PC-3 (cell line): ENCODE data around the gene COMT. TPM values are rescaled to one million over a fixed set of nuclear protein-coding genes. Genes with fewer than 3 reads are reported as not detected.

Source experiments
- ATAC-seq: fragments of 200-7000 bp; cut with Tn5 transposase; 2 replicates; pipeline ENCODE4 v1.9.1; 2020; ENCODE audit warnings: mild to moderate bottlenecking, moderate library complexity
- BruUV-seq: library from RNA; stranded (reverse); fragments of 400-500 nt; replicated peaks from 2 replicates; lab custom pipeline; 2021; lab: Mats Ljungman, UMichigan
- CTCF ChIA-PET: fragments of 300-600 bp; sonication (Branson Sonifier 250); formaldehyde crosslinking; loops from one replicate; lab custom pipeline; 2022; ENCODE audit warnings: antibody characterized with exemption; lab: Charles Lee
- POLR2A ChIA-PET: fragments of 300-600 bp; sonication (Branson Sonifier 250); formaldehyde crosslinking; loops from one replicate; lab custom pipeline; 2022; ENCODE audit warnings: antibody characterized with exemption; ENCODE audit not compliant: unreplicated experiment; lab: Charles Lee
- DNase-seq: peaks from one replicate; pipeline ENCODE4 v3.0.0-alpha.2; 2015
- H2AFZ ChIP-seq: fragments of 300-600 bp; sonication (generic); 2 replicates; pipeline ENCODE4 v1.6.0; 2016; ENCODE audit warnings: antibody characterized with exemption, low read length
- H3F3A ChIP-seq: fragments of 300-600 bp; sonication (generic); one replicate; pipeline ENCODE4 v1.6.0; 2017; ENCODE audit warnings: antibody characterized with exemption, low read length, control low read depth, mild to moderate bottlenecking; ENCODE audit not compliant: unreplicated experiment
- H3K27ac ChIP-seq: fragments of 300-600 bp; sonication (generic); 2 replicates; pipeline ENCODE4 v1.5.1; 2016; ENCODE audit warnings: mild to moderate bottlenecking, low read length
- H3K27me3 ChIP-seq: fragments of 300-600 bp; sonication (generic); 2 replicates; pipeline ENCODE4 v1.6.1; 2016; ENCODE audit warnings: low read length, mixed read lengths
- H3K36me3 ChIP-seq: fragments of 300-600 bp; sonication (generic); 2 replicates; pipeline ENCODE4 v1.6.1; 2016; ENCODE audit warnings: low read depth, mixed run types, low read length, mixed read lengths
- H3K4me1 ChIP-seq: fragments of 300-600 bp; sonication (generic); 2 replicates; pipeline ENCODE4 v1.5.1; 2016; ENCODE audit warnings: low read length; ENCODE audit not compliant: insufficient read depth
- H3K4me2 ChIP-seq: fragments of 300-600 bp; sonication (generic); 2 replicates; pipeline ENCODE4 v1.6.0; 2016; ENCODE audit warnings: low read length
- H3K4me3 ChIP-seq: fragments of 300-600 bp; sonication (generic); 2 replicates; pipeline ENCODE4 v1.5.1; 2016; ENCODE audit warnings: mild to moderate bottlenecking, low read length, mixed read lengths
- H3K79me2 ChIP-seq: fragments of 300-600 bp; sonication (generic); 2 replicates; pipeline ENCODE4 v1.6.1; 2017; ENCODE audit warnings: low read length, mixed read lengths
- H3K9ac ChIP-seq: fragments of 300-600 bp; sonication (generic); 2 replicates; pipeline ENCODE4 v1.6.0; 2016; ENCODE audit warnings: mild to moderate bottlenecking, low read length
- H3K9me2 ChIP-seq: fragments of 300-600 bp; sonication (generic); replicated peaks from 2 replicates; pipeline ENCODE4 v1.6.1; 2016; ENCODE audit warnings: mixed run types, low read length, mixed read lengths
- H3K9me3 ChIP-seq: fragments of 300-600 bp; sonication (generic); 2 replicates; pipeline ENCODE4 v1.6.1; 2016; ENCODE audit warnings: low read length, mixed read lengths
- H4K20me1 ChIP-seq: fragments of 300-600 bp; sonication (generic); 2 replicates; pipeline ENCODE4 v1.6.1; 2016; ENCODE audit warnings: low read length, mixed read lengths
- CTCF ChIP-seq: fragments of 300-600 bp; sonication (generic); conservative IDR thresholded peaks from 2 replicates; pipeline ENCODE4 v1.5.1; 2017; ENCODE audit warnings: antibody characterized with exemption, low read depth, mild to moderate bottlenecking, low read length
- EZH2 ChIP-seq: fragments of 300-600 bp; sonication (generic); IDR thresholded peaks from one replicate; pipeline ENCODE4 v1.6.1; 2017; ENCODE audit warnings: antibody characterized with exemption, mild to moderate bottlenecking, low read length; ENCODE audit not compliant: unreplicated experiment
- EZH2phosphoT487 ChIP-seq: fragments of 300-600 bp; sonication (generic); IDR thresholded peaks from 2 replicates; pipeline ENCODE4 v1.6.1; 2018; ENCODE audit warnings: mild to moderate bottlenecking, antibody characterized with exemption, low read length, borderline replicate concordance
- intact Hi-C: fragments of 100-400 bp; cut with micrococcal nuclease; formaldehyde crosslinking; loops from 2 replicates; pipeline ENCODE4 v1.9.0; 2023
- total RNA-seq: library from RNA; depleted of rRNA; stranded (reverse); fragments of >200 nt; gene quantifications from 2 replicates; pipeline ENCODE4 v1.2.3, GENCODE V29; 2014

Gene COMT
- total RNA-seq, 1 experiment from 2014 or later: 204 TPM

- Histone ChIP-seq H3K4me3 (no peak overlapping the region), H3K9me3 (no peaks in the 10 kb centered on the region), H3K9ac (no peak overlapping the region), H3K27ac (no peak overlapping the region), H3K4me2 (no peak overlapping the region), H4K20me1 (no peaks in the 10 kb centered on the region), H3K4me1 (peaks cover 12% of the 10 kb centered on the region), H3K79me2 (0 out of 2 replicates have a peak, but pooled peaks cover under 1% of the 10 kb centered on the region), H3F3A (no peaks in the 10 kb centered on the region), H2AFZ (no peak overlapping the region), H3K9me2 (no peaks in the 10 kb centered on the region), H3K36me3 (no peaks in the 10 kb centered on the region), H3K27me3 (no peaks in the 10 kb centered on the region)
- POLR2A ChIA-PET: no interaction called here
- BruUV-seq: no TSS peak
- ATAC-seq (no peak), DNase-seq (no peak)
- TF ChIP-seq EZH2phosphoT487 (no peak), CTCF (no peak), EZH2 (no peak)
- intact Hi-C loops: no loop called here
- CTCF ChIA-PET: no interaction called here
Observed at GRCh38 chr22:19958083-19959042, 16.8 kb downstream of the COMT start.

GRCh38 chr22:19959043-19959586 lies 17.5 kb downstream of the COMT start:
- Histone ChIP-seq H3K27ac (no peak overlapping the region), H3K36me3 (no peaks in the 10 kb centered on the region; the same call in 1 of the 2 replicates), H3K4me3 (no peak overlapping the region), H2AFZ (no peak overlapping the region), H3K4me2 (no peak overlapping the region), H4K20me1 (no peaks in the 10 kb centered on the region), H3F3A (no peaks in the 10 kb centered on the region), H3K9me2 (no peaks in the 10 kb centered on the region), H3K9me3 (no peaks in the 10 kb centered on the region), H3K27me3 (no peaks in the 10 kb centered on the region), H3K4me1 (peaks cover 20% of the 10 kb centered on the region), H3K9ac (no peak overlapping the region), H3K79me2 (peaks cover 8% of the 10 kb centered on the region)
- no peak for TF ChIP-seq EZH2phosphoT487
- TF ChIP-seq CTCF: no peak
- TF ChIP-seq EZH2: no peak
- intact Hi-C loops: no loop called here
- no peak for DNase-seq
- ChIA-PET POLR2A (no interaction called here), CTCF (no interaction called here)
- no peak for ATAC-seq
- BruUV-seq: no TSS peak
